ENCODE measurements around the gene RALGAPA1.
"Not testable (repeated sequence)": the region's sequence is repeated elsewhere in the genome, so short reads cannot be mapped to it uniquely, and the experiment has no call there.

RALGAPA1 gene

DNA sequence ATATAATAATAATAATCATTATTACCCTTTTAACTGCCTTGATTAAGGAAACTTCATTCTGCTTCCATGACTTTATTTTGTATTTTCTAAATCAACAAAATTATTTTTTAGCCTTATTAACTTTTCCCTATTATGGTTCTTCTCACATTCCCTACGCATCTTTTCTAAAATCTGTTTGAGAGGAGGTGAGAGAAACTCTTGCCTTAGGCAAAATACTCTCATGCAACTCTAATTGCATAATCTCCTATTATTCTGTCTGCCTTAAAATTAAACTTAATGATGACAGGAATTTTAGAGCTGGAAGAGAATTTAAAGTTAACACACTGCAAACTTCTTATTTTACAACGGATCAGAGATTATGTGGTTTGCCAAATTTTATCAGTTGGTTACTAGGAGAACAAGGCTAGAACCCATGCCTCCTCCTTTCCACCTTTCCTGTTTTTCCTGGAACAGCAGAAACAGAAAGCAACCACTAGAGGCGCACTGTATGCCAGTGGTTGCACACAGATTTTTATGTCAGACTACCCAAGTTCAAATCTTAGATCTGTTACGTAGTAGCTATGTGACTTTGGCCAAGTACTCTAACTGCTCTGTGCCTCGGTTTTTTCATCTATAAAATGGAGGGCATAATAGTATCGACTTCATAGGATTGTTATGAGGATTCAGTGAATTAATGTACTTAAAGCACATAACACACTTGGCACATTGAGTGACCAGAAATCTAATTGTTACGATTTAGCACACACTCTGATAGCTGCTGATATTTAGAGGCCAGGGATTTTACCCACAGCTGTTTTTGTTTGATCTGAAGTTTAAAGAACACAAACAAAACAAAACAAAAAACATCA, 12.7 kb upstream of the RALGAPA1 start:
- DNase-seq (ENCODE audit: low spot score) (peak; percentile 29), FAIRE-seq (no peak)

DNA sequence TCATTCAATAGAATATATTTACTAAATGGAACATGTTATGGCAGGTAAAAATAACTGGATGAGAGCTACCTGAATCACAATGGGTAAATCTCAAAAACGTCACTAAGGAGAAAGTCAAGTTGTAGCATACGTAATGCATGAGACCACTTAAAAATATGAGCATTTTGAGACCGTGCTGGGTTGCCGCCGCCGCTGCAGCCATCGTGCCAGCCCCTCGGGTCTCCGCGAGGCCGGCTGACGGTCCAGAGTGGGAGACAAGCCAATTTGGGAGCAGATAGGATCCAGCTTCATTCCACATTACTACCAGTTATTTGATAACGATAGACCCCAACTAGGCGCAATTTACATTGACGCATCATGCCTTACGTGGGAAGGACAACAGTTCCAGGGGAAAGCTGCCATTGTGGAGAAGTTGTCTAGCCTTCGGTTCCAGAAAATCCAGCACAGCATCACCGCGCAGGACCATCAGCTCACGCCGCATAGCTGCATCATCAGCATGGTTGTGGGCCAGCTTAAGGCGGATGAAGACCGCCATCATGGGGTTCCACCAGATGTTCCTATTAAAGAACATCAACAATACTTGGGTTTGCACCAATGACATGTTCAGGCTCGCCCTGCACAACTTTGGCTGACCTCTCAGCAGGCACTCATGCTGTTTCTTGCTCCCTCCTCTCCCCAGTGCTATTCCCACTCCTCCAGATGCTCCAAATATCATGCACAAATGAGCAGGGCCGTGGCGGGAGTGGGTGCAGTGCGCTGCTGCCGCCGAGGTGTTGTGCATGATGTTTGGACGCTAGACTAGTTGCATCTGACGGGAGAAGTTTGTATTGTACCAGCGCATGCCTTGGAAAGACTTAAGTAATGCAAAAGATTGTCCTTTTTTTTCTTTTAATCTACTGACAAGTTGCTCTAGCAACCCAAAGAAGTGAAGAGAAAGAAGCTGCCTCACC, 10.8 kb upstream of the RALGAPA1 start:
- DNase-seq (ENCODE audit: low spot score): no peak
- FAIRE-seq: no peak

DNA sequence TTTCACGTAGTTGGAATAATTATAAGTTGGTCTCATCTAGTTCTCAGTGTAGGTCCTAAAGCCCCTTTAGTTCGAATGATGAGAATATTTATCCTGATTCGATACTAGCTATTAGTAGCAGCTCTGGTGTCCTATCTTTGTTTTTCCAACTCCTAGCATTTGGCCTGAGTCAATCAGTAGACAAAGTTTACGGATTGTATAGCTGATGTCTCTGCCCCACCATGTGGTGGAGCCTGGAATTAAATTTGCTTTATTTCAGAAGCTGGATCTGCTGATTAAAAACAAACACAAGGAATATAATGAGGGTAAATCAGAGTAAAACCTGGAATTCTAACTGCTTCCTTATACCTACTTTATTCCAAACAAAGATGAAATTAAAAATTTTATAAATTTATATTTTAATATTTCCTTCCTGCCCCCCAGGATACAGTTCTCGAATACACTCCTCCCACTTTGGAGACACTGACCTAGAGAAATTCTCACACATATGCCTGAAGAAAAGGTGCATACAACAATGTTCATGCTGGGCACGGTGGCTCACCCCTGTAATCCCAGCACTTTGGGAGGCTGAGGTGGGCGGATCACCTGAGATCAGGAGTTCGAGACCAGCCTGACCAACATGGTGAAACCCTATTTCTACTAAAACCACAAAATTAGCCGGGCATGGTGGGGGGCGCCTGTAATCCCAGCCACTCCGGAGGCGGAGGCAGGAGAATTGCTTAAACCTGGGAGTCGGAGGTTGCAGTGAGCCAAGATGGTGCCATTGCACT, 9.4 kb upstream of the RALGAPA1 start:
- FAIRE-seq: no peak

DNA sequence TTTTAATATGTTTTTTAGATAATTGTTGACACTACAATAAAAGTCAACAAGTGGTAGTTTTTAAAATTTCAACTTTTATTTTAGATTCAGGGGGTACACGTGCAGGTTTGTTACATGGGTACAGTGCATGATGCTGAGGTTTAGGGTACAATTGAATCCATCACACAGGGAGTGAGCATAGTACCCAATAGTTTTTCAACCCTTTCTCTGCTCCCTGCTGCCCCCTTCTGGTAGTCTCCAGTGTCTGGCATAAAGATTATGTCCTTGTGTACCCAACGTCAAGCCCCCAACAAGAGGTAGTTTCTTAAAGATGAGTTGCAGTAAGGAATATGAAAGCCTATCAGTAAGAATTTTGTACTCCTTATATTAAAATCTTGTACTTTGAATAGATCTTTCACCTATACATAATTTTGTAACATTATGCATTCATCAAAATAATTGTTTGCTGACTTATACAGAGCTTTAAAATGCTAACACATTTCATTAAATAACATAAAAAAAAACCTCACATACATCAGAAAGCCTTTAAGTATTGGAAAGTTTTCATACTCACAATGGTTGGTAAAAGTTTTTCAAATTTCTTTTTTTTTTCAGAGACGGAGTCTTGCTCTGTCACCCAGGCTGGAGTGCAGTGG, 5.4 kb upstream of the RALGAPA1 start:
- FAIRE-seq (no peak), DNase-seq (ENCODE audit: low spot score) (peak; percentile 46)

More for the DNA sequence above, 9.4 kb upstream of the RALGAPA1 start:
- peak; percentile 41 for DNase-seq (ENCODE audit: low spot score)

DNA sequence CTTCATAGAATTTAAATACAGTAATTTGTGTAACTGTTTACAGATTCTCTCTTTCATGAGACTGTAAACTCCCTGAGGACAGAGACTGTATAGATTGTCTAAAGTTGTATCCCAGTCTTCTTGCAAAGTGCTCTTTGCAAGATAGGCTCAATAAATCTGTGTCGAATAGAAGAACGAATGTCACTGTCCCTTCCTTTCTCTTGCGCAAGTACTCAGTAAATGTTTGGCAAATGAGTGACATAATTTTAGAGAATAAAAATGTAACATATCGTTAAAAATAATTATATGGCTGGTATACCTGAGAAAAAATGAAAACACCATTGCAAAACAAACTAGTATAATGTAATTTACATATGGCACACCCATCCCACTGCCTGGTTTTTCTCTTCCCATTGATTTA, 1.9 kb upstream of the RALGAPA1 start:
- FAIRE-seq: no peak

DNA sequence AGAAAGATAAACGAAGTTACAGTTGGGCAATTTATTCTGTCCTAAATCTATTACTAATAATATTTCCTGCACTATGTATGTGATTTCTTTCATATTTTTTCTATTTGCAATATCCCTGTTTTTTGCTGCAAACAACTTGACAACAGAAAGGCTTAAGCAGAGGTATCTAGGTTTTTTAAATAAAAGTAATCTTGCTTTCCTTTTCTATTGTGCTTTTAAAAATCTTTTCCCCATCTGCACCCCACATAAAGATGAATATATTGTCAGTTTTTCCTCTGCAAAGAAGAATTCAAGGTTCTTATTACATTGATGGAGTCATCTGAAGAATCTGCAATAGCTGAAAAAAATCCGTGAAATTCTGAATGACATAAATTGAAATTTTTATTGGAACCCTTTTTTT, 502 bp upstream of the RALGAPA1 start:
- DNase-seq (ENCODE audit: low spot score) (no peak), FAIRE-seq (no peak)

More for the DNA sequence above, 1.9 kb upstream of the RALGAPA1 start:
- no peak for DNase-seq (ENCODE audit: low spot score)

DNA sequence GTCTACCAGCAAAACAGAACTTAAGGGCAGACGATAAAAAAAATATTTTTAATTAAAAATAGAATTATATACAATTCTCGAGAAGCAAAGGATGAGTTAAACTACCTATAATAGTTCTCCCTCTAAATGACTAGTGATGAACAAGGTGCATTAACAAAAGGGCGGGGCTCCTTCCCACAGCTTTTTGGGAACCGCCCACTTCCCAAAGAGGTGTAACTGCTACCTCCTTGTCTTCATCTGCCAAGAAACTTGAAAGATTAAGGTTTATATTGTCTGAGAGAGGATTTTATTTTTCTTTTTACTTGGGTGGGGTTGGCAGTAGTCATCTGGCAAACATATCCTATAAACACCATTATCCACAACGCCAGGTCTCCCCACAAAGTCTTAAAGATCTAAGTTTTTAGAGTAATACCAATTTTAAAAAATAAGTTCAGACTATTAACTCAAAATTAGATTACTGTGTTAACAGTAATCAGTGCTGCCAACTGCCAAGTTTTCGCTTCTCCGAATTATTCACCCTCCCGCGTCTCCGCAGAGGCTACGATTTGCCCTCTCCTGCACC, 938 bp downstream of the RALGAPA1 start:
- no peak for FAIRE-seq
- DNase-seq (ENCODE audit: low spot score): peak; percentile 23

DNA sequence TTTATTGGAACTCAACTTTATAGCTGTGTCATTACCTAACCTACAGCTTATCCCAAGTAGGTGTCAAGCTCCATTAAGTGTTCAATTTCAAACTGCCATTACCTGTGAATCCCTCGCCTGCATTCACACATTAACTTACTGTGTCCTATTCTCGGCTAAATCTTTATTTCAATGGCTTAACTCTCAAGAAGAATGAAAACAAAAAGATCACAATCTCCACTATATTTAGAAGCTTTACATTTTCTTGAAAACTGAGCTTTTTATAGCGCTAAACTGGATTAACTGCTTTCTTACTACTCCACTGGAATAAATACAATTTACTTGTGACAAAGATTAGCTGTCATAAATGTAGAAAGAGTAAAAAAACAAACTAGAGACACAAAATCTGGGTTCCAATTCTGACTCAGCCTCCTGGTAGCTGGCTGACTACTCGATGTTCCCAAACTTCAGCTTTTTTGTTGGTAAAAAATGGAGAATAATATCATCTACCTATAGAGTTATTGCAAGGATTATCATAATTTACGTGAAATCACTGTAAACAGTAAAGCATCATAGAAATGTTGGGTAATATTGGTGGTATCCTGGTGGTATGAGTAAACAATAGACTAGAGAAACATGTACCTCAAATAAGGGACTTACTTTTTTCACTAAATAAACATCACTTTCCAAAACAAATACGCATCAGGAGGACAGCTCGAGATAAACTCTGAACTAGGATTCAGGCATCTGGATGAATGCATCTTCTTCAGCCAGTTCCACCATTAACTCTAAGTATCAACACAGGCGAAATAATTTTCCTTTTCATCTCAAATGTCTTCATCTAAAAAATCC, 1.7 kb downstream of the RALGAPA1 start:
- no peak for DNase-seq (ENCODE audit: low spot score)

DNA sequence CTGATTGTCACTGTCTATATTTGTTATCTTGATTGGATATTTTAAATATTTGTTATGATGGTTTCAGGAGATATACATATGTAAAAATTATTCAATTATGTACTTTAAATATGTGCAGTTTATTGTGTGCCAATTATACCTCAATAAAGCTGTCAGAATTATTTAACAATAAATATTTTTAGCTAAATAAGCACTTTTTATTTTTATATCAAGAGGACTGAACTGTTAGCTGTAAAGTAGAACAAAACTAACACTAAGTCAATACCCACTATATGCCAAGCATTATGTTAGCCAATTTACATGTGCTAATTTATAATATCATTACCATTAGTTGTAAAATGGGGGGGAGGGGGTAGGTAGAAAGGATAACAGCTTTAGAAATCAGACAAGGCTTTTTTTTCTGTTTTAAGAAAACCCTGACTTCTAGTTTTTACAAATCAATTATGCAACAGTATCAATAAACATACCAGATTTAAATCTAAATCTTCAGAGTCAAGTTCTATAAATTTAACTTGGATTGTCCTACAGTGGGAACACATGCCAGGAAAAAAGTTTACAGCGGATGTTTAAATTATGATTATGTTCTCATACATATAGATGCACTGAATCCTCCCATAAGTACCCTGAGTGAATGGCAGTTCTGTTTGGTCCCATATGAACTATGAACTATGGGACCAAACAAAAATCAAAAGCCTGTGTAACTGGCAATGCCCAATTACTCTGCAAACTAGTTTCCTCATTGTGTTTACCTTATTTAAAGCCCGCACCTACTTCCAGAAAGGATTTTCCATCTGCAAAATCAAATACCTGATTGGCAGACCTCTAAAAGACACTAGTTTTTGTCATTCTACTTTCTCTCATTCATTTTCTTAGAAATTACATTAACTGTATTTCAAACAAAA, 2.8 kb downstream of the RALGAPA1 start:
- FAIRE-seq (no peak), DNase-seq (ENCODE audit: low spot score) (no peak)

More for the DNA sequence above, 1.7 kb downstream of the RALGAPA1 start:
- FAIRE-seq: no peak

DNA sequence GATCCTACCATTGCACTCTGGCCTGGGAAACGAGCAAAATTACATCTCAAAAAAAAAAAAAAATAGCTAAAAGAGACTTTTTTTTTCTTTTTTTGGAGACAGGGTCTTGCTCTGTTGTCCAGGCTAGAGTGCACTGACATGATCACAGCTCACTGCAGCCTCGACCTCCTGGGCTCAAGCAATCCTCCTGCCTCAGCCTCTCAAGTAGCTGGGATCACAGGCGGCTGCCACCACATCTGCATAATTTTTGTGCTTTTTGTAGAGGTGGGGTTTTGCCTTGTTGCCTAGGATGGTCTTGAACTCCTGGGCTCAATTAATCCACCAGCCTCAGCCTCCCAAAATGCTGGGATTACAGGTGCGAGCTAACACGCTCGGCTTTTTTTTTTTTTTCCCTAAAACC, 11.3 kb downstream of the RALGAPA1 start:
- DNase-seq (ENCODE audit: low spot score): no peak
- FAIRE-seq: no peak

DNA sequence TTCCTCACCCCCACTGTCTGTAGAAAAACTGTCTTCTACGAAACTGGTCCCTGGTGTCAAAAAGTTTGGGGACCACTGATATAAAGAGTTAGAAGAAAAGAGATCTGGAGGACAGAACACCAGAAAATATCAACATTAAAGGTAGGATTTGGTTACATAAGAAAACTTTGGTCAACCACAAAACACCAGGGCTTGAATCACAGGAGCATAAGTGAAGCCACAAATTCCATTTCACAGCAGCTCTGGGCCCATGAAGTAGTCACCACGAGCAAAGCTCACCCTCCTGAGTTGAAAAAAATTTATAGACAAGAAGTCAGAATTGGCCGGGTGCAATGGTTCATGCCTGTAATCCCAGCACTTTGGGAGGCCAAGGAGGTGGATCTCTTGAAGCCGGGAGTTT, 19.4 kb downstream of the RALGAPA1 start:
- no peak for FAIRE-seq

DNA sequence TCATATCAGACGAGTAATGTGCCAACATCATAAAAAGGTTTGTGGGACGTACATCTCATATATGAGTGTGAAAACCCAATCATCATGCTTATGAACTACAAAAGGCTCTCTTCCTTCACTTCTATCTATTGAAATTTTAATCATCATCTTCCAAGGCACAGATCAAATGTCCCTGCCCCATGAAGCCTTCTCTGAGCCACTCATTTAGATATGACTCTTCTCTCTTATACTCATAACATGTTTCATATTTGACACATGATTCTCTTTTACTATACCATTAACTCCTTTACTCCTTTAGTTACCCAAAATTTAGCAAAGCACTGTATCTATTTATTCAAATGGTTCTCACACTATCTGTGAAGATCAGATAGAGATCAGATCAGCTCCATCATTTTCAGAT, 22.2 kb downstream of the RALGAPA1 start:
- FAIRE-seq: no peak
- DNase-seq (ENCODE audit: low spot score): no peak

More for the DNA sequence above, 19.4 kb downstream of the RALGAPA1 start:
- DNase-seq (ENCODE audit: low spot score): peak; percentile 4

DNA sequence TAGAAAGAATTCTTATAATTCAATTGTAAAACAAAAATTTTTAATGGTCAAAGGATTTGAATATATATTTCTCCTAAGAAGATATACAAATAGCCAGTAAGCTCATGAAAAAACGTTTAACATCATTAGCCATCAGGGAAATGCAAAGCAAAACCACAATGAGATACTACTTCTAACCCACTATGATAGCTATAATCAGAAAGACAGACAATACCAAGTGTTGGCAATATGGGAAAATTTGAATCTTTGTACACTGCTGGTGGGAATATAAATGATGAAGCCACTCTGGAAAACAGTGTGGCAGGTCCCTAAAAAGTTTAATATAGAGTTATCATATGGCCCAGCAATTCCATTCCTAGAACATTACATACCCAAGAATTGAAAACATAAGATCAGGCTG, 25.4 kb downstream of the RALGAPA1 start:
- FAIRE-seq: no peak

DNA sequence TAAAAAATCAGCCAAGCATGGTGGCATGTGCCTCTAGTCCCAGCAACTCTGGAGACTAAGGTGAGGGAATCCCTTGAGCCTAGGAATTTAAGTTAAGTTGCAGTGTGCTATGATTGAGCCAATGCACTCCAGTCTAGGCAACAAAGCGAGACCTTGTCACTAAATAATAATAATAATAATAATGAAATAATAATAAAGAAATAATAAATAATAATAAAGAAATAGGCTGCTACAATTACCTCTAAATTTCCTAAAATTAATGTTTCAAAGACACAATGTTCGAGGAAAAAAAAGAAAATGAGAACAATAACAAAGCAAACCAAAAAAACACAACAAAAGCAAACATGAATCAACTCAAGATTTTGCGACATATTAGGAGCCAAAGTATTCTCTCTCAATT, 29.7 kb downstream of the RALGAPA1 start:
- FAIRE-seq (no peak), DNase-seq (ENCODE audit: low spot score) (no peak)

More for the DNA sequence above, 25.4 kb downstream of the RALGAPA1 start:
- DNase-seq (ENCODE audit: low spot score): no peak

DNA sequence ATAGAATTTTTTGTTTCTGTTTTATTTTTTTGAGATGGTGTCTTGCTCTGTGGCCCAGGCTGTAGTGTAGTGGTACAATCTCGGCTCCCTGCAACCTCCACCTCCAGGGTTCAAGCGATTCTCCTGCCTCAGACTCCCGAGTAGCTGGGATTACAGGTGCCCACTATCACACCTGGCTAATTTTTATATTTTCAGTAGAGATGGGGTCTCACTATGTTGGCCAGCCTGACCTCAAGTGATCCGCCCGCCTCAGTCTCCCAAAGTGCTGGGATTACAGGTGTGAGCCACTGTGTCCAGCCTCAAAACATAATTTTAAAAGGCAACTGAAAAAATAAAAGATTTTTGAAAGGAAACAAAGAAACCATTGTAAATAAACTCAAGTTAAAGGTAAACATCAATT, 31.5 kb downstream of the RALGAPA1 start:
- not testable (repeated sequence) for FAIRE-seq

DNA sequence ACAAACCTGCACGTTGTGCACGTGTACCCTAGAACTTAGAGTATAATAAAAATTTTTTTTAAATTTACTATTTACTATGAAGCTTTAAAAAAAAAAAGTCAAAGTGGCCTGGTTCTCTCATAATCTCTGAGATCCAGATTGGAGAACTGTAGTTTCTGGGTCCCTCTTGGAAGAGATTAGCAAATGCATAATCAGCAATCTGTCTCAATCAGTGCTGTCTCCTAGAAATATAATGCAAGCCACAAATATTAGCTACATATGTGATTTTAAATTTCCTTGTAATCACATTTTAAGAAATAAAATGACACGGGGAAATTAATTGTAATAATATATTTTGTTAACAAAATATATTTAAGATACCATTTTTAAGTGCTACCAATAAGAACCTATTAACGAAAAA, 32.3 kb downstream of the RALGAPA1 start:
- no peak for FAIRE-seq
- no peak for DNase-seq (ENCODE audit: low spot score)

More for the DNA sequence above, 31.5 kb downstream of the RALGAPA1 start:
- DNase-seq (ENCODE audit: low spot score): not testable (repeated sequence)

DNA sequence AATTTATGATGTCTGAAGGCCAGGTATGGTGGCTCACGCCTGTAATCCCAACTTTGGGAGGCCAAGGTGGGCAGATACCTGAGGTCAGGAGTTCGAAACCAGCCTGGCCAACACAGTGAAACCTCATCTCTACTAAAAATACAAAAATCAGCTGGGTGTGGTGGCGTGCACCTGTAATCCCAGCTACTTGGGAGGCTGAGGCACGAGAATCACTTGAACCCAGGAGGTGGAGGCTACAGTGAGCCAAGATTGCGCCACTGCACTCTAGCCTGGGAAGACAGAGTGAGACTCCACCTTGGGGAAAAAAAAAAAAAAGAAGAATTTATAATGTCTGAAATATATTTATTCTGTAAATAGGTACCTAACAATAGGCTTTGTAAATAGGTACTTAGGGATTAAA, 33.0 kb downstream of the RALGAPA1 start:
- not testable (repeated sequence) for FAIRE-seq; DNase-seq (ENCODE audit: low spot score)

DNA sequence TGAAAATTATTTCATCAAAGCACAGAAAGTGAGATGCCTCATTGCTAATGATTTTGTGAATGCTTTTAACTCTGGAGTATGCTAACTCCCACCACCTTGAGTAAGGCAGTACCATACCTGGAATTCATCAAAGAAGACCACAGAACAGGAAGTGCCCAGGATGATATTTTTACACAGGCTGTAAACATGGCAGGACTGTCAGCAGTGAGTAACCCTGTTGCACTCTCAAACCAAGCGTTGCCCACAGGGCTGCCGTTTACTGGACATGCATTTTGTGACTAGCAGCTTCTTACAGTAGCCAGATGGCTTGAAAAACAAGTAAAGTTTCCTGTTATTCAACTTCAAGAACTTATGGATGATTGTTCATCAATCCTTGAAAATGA, 42.4 kb downstream of the RALGAPA1 start:
- FAIRE-seq: no peak
- no peak for DNase-seq (ENCODE audit: low spot score)
